ENCODE data around the gene TAS2R41. TPM values are rescaled to one million over a fixed set of nuclear protein-coding genes. Genes with fewer than 3 reads are reported as not detected.

The TAS2R41 gene
- total and polyA plus RNA-seq, 5 donors from 2014 or later: 0.59 TPM; not detected in 4

DNA sequence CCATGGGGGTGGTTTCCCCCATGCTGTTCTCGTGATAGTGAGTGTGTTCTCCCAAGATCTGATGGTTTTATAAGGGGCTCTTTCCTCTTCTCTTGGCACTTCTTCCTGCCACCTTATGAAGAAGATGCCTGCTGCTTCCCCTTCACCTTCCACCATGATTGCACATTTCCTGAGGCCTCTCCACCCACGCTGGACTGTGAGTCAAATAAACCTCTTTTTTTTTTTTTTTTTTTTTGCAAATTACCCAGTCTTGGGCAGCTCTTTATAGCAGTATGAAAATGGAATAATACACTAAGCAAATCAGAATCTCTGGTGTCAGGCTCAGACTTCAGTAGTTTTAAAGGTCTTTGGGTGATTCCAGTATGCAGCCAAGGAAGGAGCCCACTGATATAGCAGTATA is 28.2 kb downstream of the TAS2R41 start:
- no peak overlapping the region for H3K4me3 Mint-ChIP-seq
- ATAC-seq (ENCODE audit: low read depth in 2 of 2): no peak
- Histone ChIP-seq H3K4me3 (ENCODE audit: low read depth, low read length) (no peak overlapping the region), H3K4me1 (ENCODE audit: control insufficient read depth, insufficient read depth, low read length, poor library complexity, severe bottlenecking) (no peaks in the 10 kb centered on the region), H3K9me3 (ENCODE audit: control insufficient read depth in 2 of 2, low read length in 2 of 2) (no peaks in the 10 kb centered on the region), H3K27ac (ENCODE audit: insufficient read depth, low read length, poor library complexity, severe bottlenecking) (no peak overlapping the region), H3K27me3 (ENCODE audit: control insufficient read depth, insufficient read depth, low read length) (no peaks in the 10 kb centered on the region), H3K36me3 (ENCODE audit: control insufficient read depth, insufficient read depth, low read length) (no peaks in the 10 kb centered on the region)
- no peak for DNase-seq
- no peaks in the 10 kb centered on the region for H3K36me3 Mint-ChIP-seq
- H3K27ac Mint-ChIP-seq: no peak overlapping the region
- H3K27me3 Mint-ChIP-seq: peaks cover 5% of the 10 kb centered on the region
- no peaks in the 10 kb centered on the region for H3K4me1 Mint-ChIP-seq
- peaks cover 0 to 4% (median 0%) of the 10 kb centered on the region in 7 donors for H3K9me3 Mint-ChIP-seq

- H3K27me3 ChIP-seq (ENCODE audit: control insufficient read depth, insufficient read depth, low read length): no peaks in the 10 kb centered on the region
- no peak for DNase-seq
- Mint-ChIP-seq H3K9me3 (peaks cover 0 to 4% (median 0%) of the 10 kb centered on the region in 7 donors), H3K36me3 (peaks cover under 1% of the 10 kb centered on the region), H3K4me1 (no peaks in the 10 kb centered on the region), H3K27me3 (peaks cover 2% of the 10 kb centered on the region), H3K4me3 (no peak overlapping the region), H3K27ac (no peak overlapping the region)
- no peaks in the 10 kb centered on the region for H3K9me3 ChIP-seq (ENCODE audit: control insufficient read depth in 2 of 2, low read length in 2 of 2)
- H3K4me3 ChIP-seq (ENCODE audit: low read depth, low read length): no peak overlapping the region
- H3K36me3 ChIP-seq (ENCODE audit: control insufficient read depth, insufficient read depth, low read length): no peaks in the 10 kb centered on the region
- H3K27ac ChIP-seq (ENCODE audit: insufficient read depth, low read length, poor library complexity, severe bottlenecking): no peak overlapping the region
- ATAC-seq (ENCODE audit: low read depth in 2 of 2): no peak
- H3K4me1 ChIP-seq (ENCODE audit: control insufficient read depth, insufficient read depth, low read length, poor library complexity, severe bottlenecking): no peaks in the 10 kb centered on the region
Measured at GRCh38 chr7:143507094-143507518, 29.4 kb downstream of the TAS2R41 start.

DNA sequence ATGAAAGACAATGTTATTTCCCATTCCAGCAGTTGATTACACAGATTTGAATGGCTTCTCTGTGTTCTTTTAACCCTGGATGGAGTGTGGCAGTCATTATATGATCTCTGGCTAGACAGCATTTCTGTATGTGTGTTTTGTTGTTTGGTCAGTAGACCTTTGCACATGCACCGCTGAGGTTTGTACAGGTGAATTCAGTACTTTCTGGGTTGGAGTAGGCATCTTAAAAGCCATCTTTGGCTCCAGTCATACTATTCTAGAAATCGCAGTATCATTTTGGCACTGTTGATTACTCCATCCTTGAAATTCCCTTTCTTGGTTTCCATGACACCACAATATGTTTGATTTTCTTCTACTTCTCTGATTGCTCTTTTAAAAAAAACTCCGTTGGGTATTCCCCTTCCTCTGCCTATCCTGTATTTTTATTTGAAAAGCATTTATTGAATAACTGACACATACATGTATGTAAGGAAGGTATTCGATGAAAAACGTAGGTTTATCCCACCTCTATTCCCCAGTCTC is 29.9 kb downstream of the TAS2R41 start:
- ATAC-seq (ENCODE audit: low read depth in 2 of 2): no peak

DNA sequence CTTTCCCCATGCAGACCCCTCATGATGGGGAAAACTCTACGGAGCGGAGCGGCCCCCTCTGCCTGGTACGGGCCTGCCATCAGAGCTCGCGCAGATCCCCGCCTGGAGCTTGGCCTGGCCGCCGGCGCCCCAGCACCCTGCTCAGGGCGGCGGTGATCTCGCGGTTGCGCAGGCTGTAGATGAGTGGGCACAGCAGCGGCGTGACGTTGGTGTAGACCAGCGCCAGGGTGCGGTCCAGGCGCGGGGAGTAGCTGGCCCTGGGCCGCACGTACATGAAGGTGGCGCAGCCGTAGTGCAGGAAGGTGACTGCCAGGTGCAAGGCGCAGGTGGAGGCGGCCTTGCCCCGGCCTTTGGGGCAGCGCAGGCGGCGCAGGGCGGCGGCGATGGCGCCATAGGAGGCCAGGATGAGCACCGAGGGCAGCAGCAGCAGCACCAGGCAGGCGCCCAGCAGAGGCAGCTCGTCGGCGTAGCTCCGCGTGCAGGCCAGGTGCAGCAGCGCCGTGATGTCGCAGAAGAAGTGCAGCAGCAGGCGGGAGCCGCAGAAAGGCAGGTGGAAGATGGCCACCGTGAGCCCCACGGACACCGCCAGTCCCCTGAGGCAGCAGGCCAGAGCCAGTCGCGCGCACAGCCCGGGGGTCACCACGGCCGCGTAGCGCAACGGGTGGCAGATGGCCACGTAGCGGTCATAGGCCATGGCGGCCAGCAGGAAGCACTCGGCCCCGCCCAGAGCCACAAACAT is 33.4 kb downstream of the TAS2R41 start:
- peaks cover 18% of the 10 kb centered on the region for H3K27me3 Mint-ChIP-seq
- no peaks in the 10 kb centered on the region for H3K27me3 ChIP-seq (ENCODE audit: control insufficient read depth, insufficient read depth, low read length)
- H3K4me1 Mint-ChIP-seq: no peaks in the 10 kb centered on the region
- peaks cover 0 to 4% (median 0%) of the 10 kb centered on the region in 7 donors for H3K9me3 Mint-ChIP-seq
- no peaks in the 10 kb centered on the region for H3K4me1 ChIP-seq (ENCODE audit: control insufficient read depth, insufficient read depth, low read length, poor library complexity, severe bottlenecking)
- no peak for DNase-seq
- H3K36me3 ChIP-seq (ENCODE audit: control insufficient read depth, insufficient read depth, low read length): no peaks in the 10 kb centered on the region
- H3K27ac ChIP-seq (ENCODE audit: insufficient read depth, low read length, poor library complexity, severe bottlenecking): no peak overlapping the region
- peaks cover 3% of the 10 kb centered on the region for H3K36me3 Mint-ChIP-seq
- H3K27ac Mint-ChIP-seq: no peak overlapping the region
- no peaks in the 10 kb centered on the region for H3K9me3 ChIP-seq (ENCODE audit: control insufficient read depth in 2 of 2, low read length in 2 of 2)
- no peak overlapping the region for H3K4me3 Mint-ChIP-seq
- ATAC-seq (ENCODE audit: low read depth in 2 of 2): no peak
- no peak overlapping the region for H3K4me3 ChIP-seq (ENCODE audit: low read depth, low read length)

More for the DNA sequence above, 29.9 kb downstream of the TAS2R41 start:
- H3K27ac ChIP-seq (ENCODE audit: insufficient read depth, low read length, poor library complexity, severe bottlenecking): no peak overlapping the region
- Mint-ChIP-seq H3K27me3 (no peaks in the 10 kb centered on the region), H3K4me3 (no peak overlapping the region), H3K4me1 (no peaks in the 10 kb centered on the region), H3K36me3 (peaks cover 3% of the 10 kb centered on the region), H3K9me3 (peaks cover 0 to 4% (median 0%) of the 10 kb centered on the region in 7 donors), H3K27ac (no peak overlapping the region)
- H3K36me3 ChIP-seq (ENCODE audit: control insufficient read depth, insufficient read depth, low read length): no peaks in the 10 kb centered on the region
- H3K4me1 ChIP-seq (ENCODE audit: control insufficient read depth, insufficient read depth, low read length, poor library complexity, severe bottlenecking): no peaks in the 10 kb centered on the region
- no peaks in the 10 kb centered on the region for H3K9me3 ChIP-seq (ENCODE audit: control insufficient read depth in 2 of 2, low read length in 2 of 2)
- H3K4me3 ChIP-seq (ENCODE audit: low read depth, low read length): no peak overlapping the region
- no peaks in the 10 kb centered on the region for H3K27me3 ChIP-seq (ENCODE audit: control insufficient read depth, insufficient read depth, low read length)
- no peak for DNase-seq

DNA sequence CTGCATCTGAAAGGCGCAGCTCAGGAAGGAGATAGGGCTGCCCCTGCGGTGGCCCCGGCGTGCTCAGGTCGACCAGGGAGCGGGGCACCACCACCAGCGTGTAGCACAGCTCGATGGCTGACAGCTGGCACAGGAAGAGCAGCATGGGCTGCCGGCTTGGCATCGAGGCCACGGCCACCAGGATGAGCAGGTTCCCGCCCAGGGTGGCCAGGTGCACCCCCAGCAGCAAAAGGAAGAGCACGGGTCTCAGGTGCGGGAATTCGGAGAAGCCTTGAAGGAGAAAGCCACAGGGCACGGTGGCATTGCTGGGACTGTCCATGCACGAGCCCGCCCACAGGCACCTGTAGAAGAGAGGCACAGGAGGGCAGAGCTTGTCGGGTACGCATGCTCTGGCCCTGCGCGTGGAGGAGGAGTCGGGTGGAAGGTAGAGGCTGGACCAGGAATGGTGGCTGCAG is 33.9 kb downstream of the TAS2R41 start:
- no peak overlapping the region for H3K27ac ChIP-seq (ENCODE audit: insufficient read depth, low read length, poor library complexity, severe bottlenecking)
- Mint-ChIP-seq H3K36me3 (peaks cover 3% of the 10 kb centered on the region), H3K9me3 (peaks cover 0 to 1% (median 0%) of the 10 kb centered on the region in 7 donors), H3K4me1 (no peaks in the 10 kb centered on the region), H3K27me3 (peaks cover 20% of the 10 kb centered on the region), H3K27ac (no peak overlapping the region), H3K4me3 (peak overlapping the region in 1 of 4 donors; percentile 73)
- ATAC-seq (ENCODE audit: low read depth in 2 of 2) (no peak), DNase-seq (no peak)
- H3K4me1 ChIP-seq (ENCODE audit: control insufficient read depth, insufficient read depth, low read length, poor library complexity, severe bottlenecking): no peaks in the 10 kb centered on the region
- no peak overlapping the region for H3K4me3 ChIP-seq (ENCODE audit: low read depth, low read length)
- H3K36me3 ChIP-seq (ENCODE audit: control insufficient read depth, insufficient read depth, low read length): no peaks in the 10 kb centered on the region
- H3K9me3 ChIP-seq (ENCODE audit: control insufficient read depth in 2 of 2, low read length in 2 of 2): no peaks in the 10 kb centered on the region
- H3K27me3 ChIP-seq (ENCODE audit: control insufficient read depth, insufficient read depth, low read length): peaks cover 5% of the 10 kb centered on the region

- DNase-seq: no peak
- peak overlapping the region in 1 of 3 donors; percentile 62 for H3K27ac Mint-ChIP-seq
- no peaks in the 10 kb centered on the region for H3K9me3 Mint-ChIP-seq
- H3K4me3 Mint-ChIP-seq: no peak overlapping the region
- Histone ChIP-seq H3K4me3 (ENCODE audit: low read depth, low read length) (no peak overlapping the region), H3K4me1 (ENCODE audit: control insufficient read depth, insufficient read depth, low read length, poor library complexity, severe bottlenecking) (no peaks in the 10 kb centered on the region), H3K9me3 (ENCODE audit: control insufficient read depth in 2 of 2, low read length in 2 of 2) (no peaks in the 10 kb centered on the region), H3K27ac (ENCODE audit: insufficient read depth, low read length, poor library complexity, severe bottlenecking) (no peak overlapping the region), H3K27me3 (ENCODE audit: control insufficient read depth, insufficient read depth, low read length) (peaks cover 5% of the 10 kb centered on the region), H3K36me3 (ENCODE audit: control insufficient read depth, insufficient read depth, low read length) (no peaks in the 10 kb centered on the region)
- H3K27me3 Mint-ChIP-seq: peaks cover 20% of the 10 kb centered on the region
- H3K36me3 Mint-ChIP-seq: peaks cover 6% of the 10 kb centered on the region
- ATAC-seq (ENCODE audit: low read depth in 2 of 2): no peak
- no peaks in the 10 kb centered on the region for H3K4me1 Mint-ChIP-seq
Measured at GRCh38 chr7:143512488-143513340, 35.0 kb downstream of the TAS2R41 start.

DNA sequence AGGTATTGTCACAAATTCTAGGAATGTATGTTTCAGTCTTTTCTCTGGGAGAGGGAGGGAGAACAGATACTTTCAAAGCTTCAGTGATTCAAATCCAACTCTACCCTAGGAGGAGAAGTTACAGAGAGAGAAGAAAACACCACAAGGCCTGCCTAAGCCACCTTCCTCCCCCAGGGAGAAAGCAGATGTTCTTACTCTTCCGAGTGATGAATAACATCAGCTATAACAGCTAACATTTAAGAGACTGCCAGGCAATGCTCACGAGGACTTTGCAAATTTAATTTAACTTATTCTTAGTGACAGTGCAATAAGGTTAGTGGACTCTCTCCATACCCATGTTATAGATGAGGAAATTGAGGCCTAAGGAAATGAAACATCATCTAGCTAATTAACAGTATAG is 36.8 kb downstream of the TAS2R41 start:
- Mint-ChIP-seq H3K4me3 (no peak overlapping the region), H3K27ac (no peak overlapping the region), H3K4me1 (no peaks in the 10 kb centered on the region), H3K9me3 (no peaks in the 10 kb centered on the region), H3K36me3 (peaks cover 6% of the 10 kb centered on the region), H3K27me3 (peaks cover 20% of the 10 kb centered on the region)
- ATAC-seq (ENCODE audit: low read depth in 2 of 2): no peak
- Histone ChIP-seq H3K27me3 (ENCODE audit: control insufficient read depth, insufficient read depth, low read length) (peaks cover 5% of the 10 kb centered on the region), H3K36me3 (ENCODE audit: control insufficient read depth, insufficient read depth, low read length) (no peaks in the 10 kb centered on the region), H3K9me3 (ENCODE audit: control insufficient read depth in 2 of 2, low read length in 2 of 2) (no peaks in the 10 kb centered on the region), H3K4me1 (ENCODE audit: control insufficient read depth, insufficient read depth, low read length, poor library complexity, severe bottlenecking) (no peaks in the 10 kb centered on the region), H3K4me3 (ENCODE audit: low read depth, low read length) (no peak overlapping the region), H3K27ac (ENCODE audit: insufficient read depth, low read length, poor library complexity, severe bottlenecking) (no peak overlapping the region)
- no peak for DNase-seq
